Fibroblast of lung (primary cell): ENCODE data around the gene IFITM5. TPM values are rescaled to one million over a fixed set of nuclear protein-coding genes. Genes with fewer than 3 reads are reported as not detected.

ENCODE experiments used
- DNase-seq, 2 donors: peaks; one replicate each; pipeline versions ENCODE4 v3.0.0 to v3.0.0-alpha.2; 2010; ENCODE audit warnings: low read depth in 2 of 2
- H2AFZ ChIP-seq: 2 replicates; pipeline ENCODE4 v1.5.1; 2012; ENCODE audit warnings: low read length, control low read depth, inconsistent platforms
- H3K27ac ChIP-seq: 2 replicates; pipeline ENCODE4 v1.5.1; 2011; ENCODE audit warnings: low read length, control low read depth; ENCODE audit not compliant: insufficient read depth
- H3K27me3 ChIP-seq: 2 replicates; pipeline ENCODE4 v1.5.1; 2011; ENCODE audit warnings: mild to moderate bottlenecking, low read length; ENCODE audit not compliant: control insufficient read depth, insufficient read depth
- H3K36me3 ChIP-seq: 2 replicates; pipeline ENCODE4 v1.5.1; 2011; ENCODE audit warnings: low read length; ENCODE audit not compliant: control insufficient read depth, insufficient read depth
- H3K4me1 ChIP-seq: 2 replicates; pipeline ENCODE4 v1.5.1; 2011; ENCODE audit warnings: low read length; ENCODE audit not compliant: control insufficient read depth, insufficient read depth; ENCODE audit errors: extremely low read depth
- H3K4me2 ChIP-seq: 2 replicates; pipeline ENCODE4 v1.5.1; 2011; ENCODE audit warnings: low read length, control low read depth; ENCODE audit not compliant: insufficient read depth; ENCODE audit errors: extremely low read depth
- H3K4me3 ChIP-seq, 4 experiments: fragments of 200-600 bp in 1 of 4; sonication (generic) in 1 of 4; replicated peaks in 1 of 4; 2 replicates each; pipeline ENCODE4 v1.5.1; 2011 to 2016; ENCODE audit warnings: low read length in 4 of 4, low read depth in 3 of 4, mild to moderate bottlenecking in 3 of 4, control low read depth in 2 of 4, inconsistent platforms in 1 of 4, mixed read lengths in 1 of 4; ENCODE audit not compliant: insufficient read depth in 1 of 4; ENCODE audit errors: control extremely low read depth in 1 of 4
- H3K79me2 ChIP-seq: 2 replicates; pipeline ENCODE4 v1.5.1; 2012; ENCODE audit warnings: mild to moderate bottlenecking, low read length, inconsistent platforms; ENCODE audit not compliant: control insufficient read depth, insufficient read depth
- H3K9ac ChIP-seq: 2 replicates; pipeline ENCODE4 v1.5.1; 2011; ENCODE audit warnings: mild to moderate bottlenecking, low read length, control low read depth; ENCODE audit not compliant: insufficient read depth
- H3K9me3 ChIP-seq: 2 replicates; pipeline ENCODE4 v1.5.1; 2012; ENCODE audit warnings: low read depth, low read length; ENCODE audit not compliant: control insufficient read depth, insufficient read depth
- H4K20me1 ChIP-seq: 2 replicates; pipeline ENCODE4 v1.5.1; 2011; ENCODE audit warnings: low read length; ENCODE audit not compliant: control insufficient read depth, insufficient read depth; ENCODE audit errors: extremely low read depth
- CTCF ChIP-seq, 2 donors: IDR thresholded peaks in 1 of 2; conservative IDR thresholded peaks in 1 of 2; 1 replicate in 1 of 2; 2 replicates in 1 of 2; pipeline ENCODE4 v1.5.1; 2011 to 2012; ENCODE audit warnings: low read length in 2 of 2, control low read depth in 1 of 2, inconsistent platforms in 1 of 2, low read depth in 1 of 2, mild to moderate bottlenecking in 1 of 2
- EZH2 ChIP-seq: IDR thresholded peaks from 2 replicates; pipeline ENCODE4 v1.5.1; 2012; ENCODE audit warnings: low read length, control low read depth, mild to moderate bottlenecking; ENCODE audit errors: missing control alignments
- polyA plus RNA-seq, 2 donors: library from polyadenylated mRNA; depleted of rRNA in 1 of 2; stranded (reverse) in 1 of 2; unstranded in 1 of 2; fragments of >200 nt; gene quantifications; 2 replicates each; pipeline ENCODE4 v1.2.1, GENCODE V29; 2011 to 2012; ENCODE audit warnings: missing spikeins in 1 of 2
- total RNA-seq: library from RNA; depleted of rRNA; stranded (reverse); fragments of >200 nt; gene quantifications from 2 replicates; pipeline ENCODE4 v1.2.1, GENCODE V29; 2014

IFITM5 gene
- total and polyA plus RNA-seq, 2 donors (not counting 1 experiment from before 2014, with no cell fraction given): 0.50 TPM; not detected in 1

DNA sequence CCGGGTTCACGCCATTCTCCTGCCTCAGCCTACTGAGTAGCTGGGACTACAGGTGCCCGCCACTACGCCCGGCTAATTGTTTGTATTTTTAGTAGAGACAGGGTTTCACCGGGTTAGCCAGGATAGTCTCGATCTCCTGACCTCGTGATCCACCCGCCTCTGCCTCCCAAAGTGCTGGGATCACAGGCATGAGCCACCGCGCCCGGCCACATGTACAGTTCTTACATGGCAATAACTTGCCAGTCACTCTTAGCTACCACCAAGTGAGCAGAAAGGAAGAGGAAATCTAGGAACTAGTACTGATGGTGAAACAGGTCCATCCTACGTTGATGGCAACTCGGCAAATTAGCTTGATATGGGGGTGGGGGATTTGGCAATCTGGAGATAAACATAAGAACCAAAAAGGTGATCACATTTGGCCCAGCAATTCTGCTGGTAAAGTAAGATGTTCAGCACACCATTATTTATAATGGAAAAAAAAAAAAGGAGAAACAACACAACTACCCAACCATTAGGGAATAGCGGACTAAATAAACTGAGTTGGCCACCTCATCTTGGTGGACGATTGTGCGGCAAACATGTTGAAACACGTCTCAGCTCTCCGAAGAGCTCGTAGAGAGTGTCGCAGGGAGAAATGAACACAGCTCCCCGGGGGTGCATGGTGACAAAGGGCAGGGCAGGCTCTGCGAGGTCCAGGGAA, 15.8 kb downstream of the IFITM5 start:
- H3K27ac ChIP-seq: no peak overlapping the region
- no peaks in the 10 kb centered on the region for H3K79me2 ChIP-seq
- no peaks in the 10 kb centered on the region for H3K36me3 ChIP-seq
- H2AFZ ChIP-seq: no peak overlapping the region
- no peak overlapping the region for H3K9ac ChIP-seq
- H3K4me1 ChIP-seq: no peaks in the 10 kb centered on the region
- no peak for TF ChIP-seq CTCF (conservative IDR thresholded peaks at IDR 0.05 in 1 of 2, IDR thresholded peaks at IDR 0.05 in 1 of 2; ENCODE audit: low read depth in 1 of 2, low read length in 2 of 2)
- no peak for TF ChIP-seq EZH2
- H3K9me3 ChIP-seq: no peaks in the 10 kb centered on the region
- no peak overlapping the region for H3K4me3 ChIP-seq
- H3K27me3 ChIP-seq: peaks cover 48% of the 10 kb centered on the region
- no peaks in the 10 kb centered on the region for H4K20me1 ChIP-seq
- H3K4me2 ChIP-seq: no peak overlapping the region
- no peak for DNase-seq

DNA sequence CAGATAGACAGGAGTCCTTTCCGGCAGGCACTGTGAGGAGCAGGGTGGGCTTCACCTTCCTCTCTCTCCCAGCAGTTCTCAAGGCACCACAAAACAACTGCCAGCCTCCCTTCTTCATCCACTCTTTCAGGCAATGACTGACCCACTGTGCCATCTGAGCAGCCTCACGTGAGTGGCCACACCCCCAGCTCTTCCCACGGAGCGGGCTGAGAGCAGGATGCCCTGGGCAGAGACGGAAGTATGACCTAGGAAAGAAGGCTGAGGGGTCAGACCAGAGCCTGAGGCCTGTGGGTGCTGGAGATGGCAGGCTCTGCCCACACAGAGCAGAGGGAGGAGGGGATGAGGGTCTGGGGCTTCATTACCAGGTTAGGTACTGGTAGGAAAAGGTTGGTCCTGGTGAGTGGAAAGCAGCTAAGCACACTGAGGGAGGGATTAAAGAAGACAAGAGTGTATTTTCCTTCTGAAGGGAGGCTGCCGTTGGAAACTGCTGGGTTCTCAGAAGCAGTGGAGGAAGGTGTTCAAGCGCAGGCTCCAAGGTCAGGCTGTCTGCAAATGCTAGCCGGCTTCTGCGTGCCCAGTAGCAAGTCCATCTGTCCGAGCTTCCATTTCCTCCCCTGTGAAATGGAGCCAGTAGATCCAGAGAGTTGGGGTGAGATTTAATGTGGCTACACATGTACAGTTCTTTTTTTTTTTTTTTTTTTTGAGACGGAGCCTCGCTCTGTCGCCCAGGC, 16.5 kb downstream of the IFITM5 start:
- TF ChIP-seq EZH2 (no peak), CTCF (conservative IDR thresholded peaks at IDR 0.05 in 1 of 2, IDR thresholded peaks at IDR 0.05 in 1 of 2; ENCODE audit: low read depth in 1 of 2, low read length in 2 of 2) (no peak)
- DNase-seq: no peak
- no peaks in the 10 kb centered on the region for H3K79me2 ChIP-seq
- H3K4me3 ChIP-seq: no peak overlapping the region
- no peaks in the 10 kb centered on the region for H4K20me1 ChIP-seq
- H3K4me1 ChIP-seq: no peaks in the 10 kb centered on the region
- peaks cover 53% of the 10 kb centered on the region for H3K27me3 ChIP-seq
- no peak overlapping the region for H3K27ac ChIP-seq
- no peaks in the 10 kb centered on the region for H3K9me3 ChIP-seq
- no peak overlapping the region for H3K4me2 ChIP-seq
- no peaks in the 10 kb centered on the region for H3K36me3 ChIP-seq
- H3K9ac ChIP-seq: no peak overlapping the region
- no peak overlapping the region for H2AFZ ChIP-seq

DNA sequence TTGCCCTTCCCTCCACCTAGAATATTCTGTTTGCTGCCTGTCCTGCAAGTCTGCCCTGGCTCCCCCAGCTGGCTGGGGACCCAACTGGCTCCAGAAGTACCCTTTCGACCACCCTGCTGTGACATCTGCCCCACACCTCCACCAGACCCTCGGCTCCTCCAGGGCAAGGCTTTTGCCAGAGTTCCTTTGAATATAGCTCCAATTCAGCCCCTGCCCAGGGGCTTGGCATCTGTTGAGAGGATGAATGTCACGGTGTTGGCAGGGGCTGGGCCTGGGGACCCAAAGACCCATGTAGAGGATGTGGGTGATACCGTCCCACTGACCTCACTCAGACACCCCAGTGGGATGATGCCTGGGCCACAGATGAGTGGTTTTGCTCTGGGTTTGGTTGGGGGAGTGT, 17.2 kb downstream of the IFITM5 start:
- H3K27ac ChIP-seq: no peak overlapping the region
- no peaks in the 10 kb centered on the region for H4K20me1 ChIP-seq
- H3K4me1 ChIP-seq: no peaks in the 10 kb centered on the region
- no peak overlapping the region for H3K4me2 ChIP-seq
- H3K4me3 ChIP-seq: no peak overlapping the region
- H3K9ac ChIP-seq: no peak overlapping the region
- H2AFZ ChIP-seq: no peak overlapping the region
- H3K36me3 ChIP-seq: no peaks in the 10 kb centered on the region
- no peaks in the 10 kb centered on the region for H3K9me3 ChIP-seq
- peaks cover 55% of the 10 kb centered on the region for H3K27me3 ChIP-seq
- no peak for DNase-seq
- no peaks in the 10 kb centered on the region for H3K79me2 ChIP-seq
- no peak for TF ChIP-seq CTCF (conservative IDR thresholded peaks at IDR 0.05 in 1 of 2, IDR thresholded peaks at IDR 0.05 in 1 of 2; ENCODE audit: low read depth in 1 of 2, low read length in 2 of 2)
- TF ChIP-seq EZH2: no peak
